ENCODE results near the gene GDE1.

GDE1 gene

DNA sequence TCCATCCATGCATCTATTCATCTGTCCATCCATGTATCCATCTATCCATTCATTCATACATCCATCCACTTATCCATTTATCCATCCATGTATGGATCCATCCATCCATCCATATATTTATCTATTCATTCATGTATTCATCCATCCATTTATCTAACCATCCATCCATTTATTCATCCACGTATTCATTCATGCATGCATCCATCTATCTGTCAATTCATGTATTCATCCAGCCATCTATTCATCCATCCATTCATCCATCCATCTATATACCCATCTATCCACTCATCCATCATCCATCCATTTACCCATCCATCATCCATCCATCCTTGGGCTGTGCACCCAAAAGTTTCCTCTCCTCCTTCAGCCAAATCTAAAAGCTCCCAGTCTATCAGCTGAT lies 43.4 kb downstream of the GDE1 start:
- no peak overlapping the region for H3K27ac ChIP-seq (replicated peaks)
- no peaks in the 10 kb centered on the region for H3K27me3 ChIP-seq (ENCODE audit: insufficient read depth, poor library complexity, severe bottlenecking)
- no peak for DNase-seq (ENCODE audit: low read depth in 1 of 2, low spot score in 1 of 2)
- no peak overlapping the region for H3K4me3 ChIP-seq (replicated peaks; ENCODE audit: insufficient read depth, low read length)
- TF ChIP-seq SPI1 (IDR thresholded peaks at IDR 0.05; ENCODE audit: borderline replicate concordance, low read depth) (no peak), GABPA (IDR thresholded peaks at IDR 0.05; ENCODE audit: low read depth) (no peak)
- TF ChIP-seq, protein P1, sequence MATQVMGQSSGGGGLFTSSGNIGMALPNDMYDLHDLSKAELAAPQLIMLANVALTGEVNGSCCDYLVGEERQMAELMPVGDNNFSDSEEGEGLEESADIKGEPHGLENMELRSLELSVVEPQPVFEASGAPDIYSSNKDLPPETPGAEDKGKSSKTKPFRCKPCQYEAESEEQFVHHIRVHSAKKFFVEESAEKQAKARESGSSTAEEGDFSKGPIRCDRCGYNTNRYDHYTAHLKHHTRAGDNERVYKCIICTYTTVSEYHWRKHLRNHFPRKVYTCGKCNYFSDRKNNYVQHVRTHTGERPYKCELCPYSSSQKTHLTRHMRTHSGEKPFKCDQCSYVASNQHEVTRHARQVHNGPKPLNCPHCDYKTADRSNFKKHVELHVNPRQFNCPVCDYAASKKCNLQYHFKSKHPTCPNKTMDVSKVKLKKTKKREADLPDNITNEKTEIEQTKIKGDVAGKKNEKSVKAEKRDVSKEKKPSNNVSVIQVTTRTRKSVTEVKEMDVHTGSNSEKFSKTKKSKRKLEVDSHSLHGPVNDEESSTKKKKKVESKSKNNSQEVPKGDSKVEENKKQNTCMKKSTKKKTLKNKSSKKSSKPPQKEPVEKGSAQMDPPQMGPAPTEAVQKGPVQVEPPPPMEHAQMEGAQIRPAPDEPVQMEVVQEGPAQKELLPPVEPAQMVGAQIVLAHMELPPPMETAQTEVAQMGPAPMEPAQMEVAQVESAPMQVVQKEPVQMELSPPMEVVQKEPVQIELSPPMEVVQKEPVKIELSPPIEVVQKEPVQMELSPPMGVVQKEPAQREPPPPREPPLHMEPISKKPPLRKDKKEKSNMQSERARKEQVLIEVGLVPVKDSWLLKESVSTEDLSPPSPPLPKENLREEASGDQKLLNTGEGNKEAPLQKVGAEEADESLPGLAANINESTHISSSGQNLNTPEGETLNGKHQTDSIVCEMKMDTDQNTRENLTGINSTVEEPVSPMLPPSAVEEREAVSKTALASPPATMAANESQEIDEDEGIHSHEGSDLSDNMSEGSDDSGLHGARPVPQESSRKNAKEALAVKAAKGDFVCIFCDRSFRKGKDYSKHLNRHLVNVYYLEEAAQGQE (IDR thresholded peaks at IDR 0.05; ENCODE audit: insufficient replicate concordance, low read depth), result no peak

DNA sequence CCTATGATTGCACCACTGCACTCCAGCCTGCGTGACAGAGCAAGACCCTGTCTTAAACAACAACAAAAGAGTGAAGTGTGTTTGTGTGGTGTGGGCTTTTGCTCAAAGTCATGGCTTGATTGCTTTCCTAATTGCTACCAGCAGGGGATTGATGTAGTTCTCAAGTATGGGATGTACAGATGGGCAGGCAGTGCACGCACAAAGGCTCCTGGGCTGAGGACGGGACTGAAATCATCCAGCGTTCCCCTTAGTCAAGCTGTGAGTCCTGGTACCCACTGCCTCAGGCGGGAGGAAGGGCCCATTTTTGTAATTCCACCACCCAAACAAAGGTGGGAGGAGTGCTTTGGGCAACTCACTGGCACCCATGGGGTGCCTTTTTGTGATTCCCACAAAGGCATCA lies 47.3 kb downstream of the GDE1 start:
- Histone ChIP-seq H3K4me3 (replicated peaks; ENCODE audit: insufficient read depth, low read length) (no peak overlapping the region), H3K27me3 (ENCODE audit: insufficient read depth, poor library complexity, severe bottlenecking) (no peaks in the 10 kb centered on the region), H3K27ac (replicated peaks) (no peak overlapping the region)
- DNase-seq (ENCODE audit: low read depth in 1 of 2, low spot score in 1 of 2), result no peak
- TF ChIP-seq, protein P1 (IDR thresholded peaks at IDR 0.05; ENCODE audit: insufficient replicate concordance, low read depth), result no peak
- TF ChIP-seq SPI1 (IDR thresholded peaks at IDR 0.05; ENCODE audit: borderline replicate concordance, low read depth) (no peak), GABPA (IDR thresholded peaks at IDR 0.05; ENCODE audit: low read depth) (no peak), POLR2AphosphoS5 (IDR thresholded peaks at IDR 0.05; ENCODE audit: low read depth) (no peak)
- TF ChIP-seq, protein P2, sequence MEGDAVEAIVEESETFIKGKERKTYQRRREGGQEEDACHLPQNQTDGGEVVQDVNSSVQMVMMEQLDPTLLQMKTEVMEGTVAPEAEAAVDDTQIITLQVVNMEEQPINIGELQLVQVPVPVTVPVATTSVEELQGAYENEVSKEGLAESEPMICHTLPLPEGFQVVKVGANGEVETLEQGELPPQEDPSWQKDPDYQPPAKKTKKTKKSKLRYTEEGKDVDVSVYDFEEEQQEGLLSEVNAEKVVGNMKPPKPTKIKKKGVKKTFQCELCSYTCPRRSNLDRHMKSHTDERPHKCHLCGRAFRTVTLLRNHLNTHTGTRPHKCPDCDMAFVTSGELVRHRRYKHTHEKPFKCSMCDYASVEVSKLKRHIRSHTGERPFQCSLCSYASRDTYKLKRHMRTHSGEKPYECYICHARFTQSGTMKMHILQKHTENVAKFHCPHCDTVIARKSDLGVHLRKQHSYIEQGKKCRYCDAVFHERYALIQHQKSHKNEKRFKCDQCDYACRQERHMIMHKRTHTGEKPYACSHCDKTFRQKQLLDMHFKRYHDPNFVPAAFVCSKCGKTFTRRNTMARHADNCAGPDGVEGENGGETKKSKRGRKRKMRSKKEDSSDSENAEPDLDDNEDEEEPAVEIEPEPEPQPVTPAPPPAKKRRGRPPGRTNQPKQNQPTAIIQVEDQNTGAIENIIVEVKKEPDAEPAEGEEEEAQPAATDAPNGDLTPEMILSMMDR (IDR thresholded peaks at IDR 0.05; ENCODE audit: insufficient read depth, low read length), result no peak

DNA sequence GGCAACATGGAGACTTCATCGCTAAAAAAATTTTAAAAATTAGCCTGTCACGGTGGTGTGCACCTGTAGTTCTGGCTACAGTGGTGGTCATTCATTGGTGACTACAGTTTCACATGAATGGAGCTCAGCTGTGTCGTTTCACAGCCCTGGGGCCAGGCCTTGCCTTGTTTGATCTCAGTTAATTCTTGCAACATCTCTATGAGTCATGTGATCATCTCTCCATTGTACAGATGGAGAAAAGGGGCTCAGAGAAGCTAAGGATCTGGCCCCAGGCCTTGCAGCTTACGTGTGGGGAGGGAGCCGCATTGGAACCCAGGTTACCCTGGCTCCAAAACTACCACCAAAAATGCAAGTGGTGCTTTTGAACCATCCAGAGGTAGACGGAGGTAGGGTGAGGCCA lies 49.4 kb downstream of the GDE1 start:
- Histone ChIP-seq H3K27me3 (ENCODE audit: insufficient read depth, poor library complexity, severe bottlenecking) (no peaks in the 10 kb centered on the region), H3K4me3 (replicated peaks; ENCODE audit: insufficient read depth, low read length) (no peak overlapping the region), H3K27ac (replicated peaks) (no peak overlapping the region)
- no peak for DNase-seq (ENCODE audit: low read depth in 1 of 2, low spot score in 1 of 2)
- TF ChIP-seq, protein P1 (IDR thresholded peaks at IDR 0.05; ENCODE audit: insufficient replicate concordance, low read depth), result no peak
- TF ChIP-seq POLR2AphosphoS5 (IDR thresholded peaks at IDR 0.05; ENCODE audit: low read depth), result no peak
- TF ChIP-seq SPI1 (IDR thresholded peaks at IDR 0.05; ENCODE audit: borderline replicate concordance, low read depth), result no peak
- TF ChIP-seq GABPA (IDR thresholded peaks at IDR 0.05; ENCODE audit: low read depth), result no peak
- TF ChIP-seq, protein P2 (IDR thresholded peaks at IDR 0.05; ENCODE audit: insufficient read depth, low read length), result no peak
